HG03103 (cell line): ENCODE results near the gene TAF15.
A peak's percentile ranks its signal among the peaks of the same experiment; 100 is the strongest.

Source experiments
- ATAC-seq: cut with Tn5 transposase; IDR thresholded peaks from one replicate; pipeline ENCODE4 v1.9.1; 2021; ENCODE audit warnings: low read depth; ENCODE audit not compliant: unreplicated experiment

Gene TAF15

DNA sequence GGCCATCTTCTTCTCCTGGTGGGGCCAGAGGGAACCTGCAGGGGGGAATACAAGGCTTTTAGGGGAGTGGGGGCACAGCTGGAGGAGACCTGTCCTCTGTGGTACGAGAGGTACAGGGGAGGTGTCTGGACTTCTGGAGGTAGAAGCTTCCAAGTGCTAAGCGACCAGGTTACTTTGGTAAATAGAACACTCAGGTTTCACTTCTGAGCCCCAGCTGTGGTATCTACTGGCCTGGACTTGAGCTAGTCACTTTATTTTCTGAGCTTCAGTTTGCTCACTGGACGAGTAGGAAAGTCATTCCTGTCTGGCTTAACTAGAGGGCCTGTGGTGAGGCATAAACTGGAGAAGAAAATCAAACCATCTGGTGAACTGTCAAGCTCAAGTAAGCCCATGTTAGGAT is 59.5 kb downstream of the TAF15 start, which contains the start of gene HEATR9:
HEATR9 (minus strand) TSS at position 155 of the 400 bp plus-strand sequence; CDS start at position 6, 149 bp downstream.
- no peak for ATAC-seq

GRCh38 chr17:35870906-35871819 is 61.9 kb downstream of the TAF15 start:
- no peak for ATAC-seq

- no peak for ATAC-seq
Measured at GRCh38 chr17:35872196-35872980, 63.1 kb downstream of the TAF15 start.

DNA sequence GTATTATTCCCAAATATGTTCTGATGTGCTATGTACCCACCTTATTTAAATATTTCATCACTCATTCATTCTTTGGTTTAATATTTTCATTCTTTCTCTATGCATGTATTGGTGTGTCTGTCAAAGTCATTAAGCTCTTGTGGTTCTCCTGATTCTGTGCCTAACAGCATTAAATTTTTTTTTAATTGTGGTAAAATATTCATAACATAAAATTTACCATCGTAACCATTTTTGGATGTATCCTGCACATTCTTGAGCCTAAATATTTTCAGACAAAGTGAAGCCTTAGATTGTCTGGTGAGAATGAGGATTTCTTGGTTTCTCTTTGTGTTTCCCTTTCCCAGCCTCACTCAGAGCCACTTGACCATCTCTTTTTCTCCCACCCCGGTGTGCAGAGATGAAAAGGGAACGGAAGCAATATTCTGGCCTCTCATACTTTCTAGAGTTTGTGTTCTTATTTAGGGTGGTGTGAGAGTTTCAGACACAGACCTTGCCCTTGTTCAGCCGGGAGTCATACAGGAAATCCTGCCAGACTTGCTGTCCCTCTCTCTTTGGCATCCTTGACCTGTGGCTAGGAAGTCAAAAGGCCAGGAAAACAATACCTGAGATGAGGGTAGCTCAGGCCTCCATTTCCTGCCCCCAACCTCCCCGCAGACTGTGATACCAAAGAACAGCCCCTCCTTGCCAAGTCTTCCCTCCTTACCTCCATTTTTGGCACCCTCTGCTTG is 66.0 kb downstream of the TAF15 start:
- ATAC-seq, result no peak

DNA sequence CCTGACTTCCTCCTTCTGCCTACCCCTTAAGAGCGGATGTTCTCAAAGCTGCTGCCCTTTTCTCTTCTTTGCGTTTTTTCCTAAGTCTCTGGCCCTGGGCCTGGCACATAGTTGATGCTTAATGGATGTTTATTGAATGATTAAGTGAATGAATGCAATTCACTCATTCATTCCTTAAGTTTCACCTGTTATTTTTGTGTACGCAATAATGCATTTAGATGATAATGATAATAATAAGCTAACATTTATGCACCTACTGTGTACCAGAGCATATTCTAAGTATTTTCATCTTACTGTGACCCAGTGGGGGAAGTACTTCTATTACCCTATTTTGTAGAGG is 66.5 kb downstream of the TAF15 start:
- ATAC-seq, result no peak

GRCh38 chr17:35876534-35876933 is 67.2 kb downstream of the TAF15 start:
- ATAC-seq, result no peak

DNA sequence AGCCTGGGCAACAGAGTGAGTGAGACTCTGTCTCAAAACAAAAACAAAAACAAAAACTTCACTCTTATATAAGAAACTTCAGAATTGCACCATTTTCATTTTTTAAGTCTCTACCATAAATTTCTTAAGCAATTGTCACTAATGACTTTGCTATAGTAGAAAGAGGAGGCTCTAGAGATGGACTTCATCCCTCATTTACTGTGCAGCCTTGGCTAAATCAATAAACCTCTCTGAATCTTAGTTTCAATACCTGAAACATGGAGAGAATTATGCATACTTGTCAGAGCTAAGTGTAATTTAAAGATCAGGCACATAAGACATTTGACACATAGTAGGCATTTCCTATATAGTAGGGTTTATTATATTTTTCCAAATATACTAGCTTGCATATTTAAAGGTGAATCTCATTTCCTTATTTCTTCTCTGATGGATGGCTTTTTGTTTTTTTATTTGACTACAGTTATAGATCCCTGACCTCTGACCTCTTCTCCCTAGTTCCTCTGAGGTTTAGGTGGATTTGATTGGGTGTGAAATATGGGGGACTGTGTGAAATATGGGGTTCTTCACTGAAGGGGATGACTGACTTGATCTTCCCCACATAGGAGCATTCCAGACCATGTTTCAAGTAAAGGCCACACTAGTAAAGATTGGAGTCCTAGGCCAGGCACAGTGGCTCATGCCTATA is 68.2 kb downstream of the TAF15 start:
- no peak for ATAC-seq

DNA sequence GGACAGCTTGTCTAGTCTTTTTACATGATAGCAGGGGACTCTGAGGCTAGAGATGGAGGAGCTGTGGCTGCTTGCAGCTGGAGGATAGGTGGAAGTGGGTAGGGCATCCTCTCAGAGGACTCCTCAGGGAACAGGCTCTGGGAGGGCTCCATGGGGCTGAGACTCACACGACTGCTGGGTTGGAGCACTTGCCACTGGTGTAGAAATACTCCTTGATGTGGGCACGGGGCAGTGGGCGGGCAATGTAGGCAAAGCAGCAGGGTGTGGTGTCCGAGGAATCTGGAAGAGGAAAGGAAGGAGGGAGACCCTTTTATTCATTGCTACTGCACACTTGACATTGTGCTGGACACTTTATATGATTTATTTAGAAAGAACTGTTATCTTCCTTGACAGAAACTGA is 69.1 kb downstream of the TAF15 start:
- ATAC-seq, result no peak

GRCh38 chr17:35879773-35880654 is 70.7 kb downstream of the TAF15 start, which contains the start of gene CCL5:
TSS of gene CCL5 (minus strand) at chr17:35880360.
- peak; percentile 81 for ATAC-seq

GRCh38 chr17:35889241-35889640 is 80.0 kb downstream of the TAF15 start:
- ATAC-seq, result no peak

DNA sequence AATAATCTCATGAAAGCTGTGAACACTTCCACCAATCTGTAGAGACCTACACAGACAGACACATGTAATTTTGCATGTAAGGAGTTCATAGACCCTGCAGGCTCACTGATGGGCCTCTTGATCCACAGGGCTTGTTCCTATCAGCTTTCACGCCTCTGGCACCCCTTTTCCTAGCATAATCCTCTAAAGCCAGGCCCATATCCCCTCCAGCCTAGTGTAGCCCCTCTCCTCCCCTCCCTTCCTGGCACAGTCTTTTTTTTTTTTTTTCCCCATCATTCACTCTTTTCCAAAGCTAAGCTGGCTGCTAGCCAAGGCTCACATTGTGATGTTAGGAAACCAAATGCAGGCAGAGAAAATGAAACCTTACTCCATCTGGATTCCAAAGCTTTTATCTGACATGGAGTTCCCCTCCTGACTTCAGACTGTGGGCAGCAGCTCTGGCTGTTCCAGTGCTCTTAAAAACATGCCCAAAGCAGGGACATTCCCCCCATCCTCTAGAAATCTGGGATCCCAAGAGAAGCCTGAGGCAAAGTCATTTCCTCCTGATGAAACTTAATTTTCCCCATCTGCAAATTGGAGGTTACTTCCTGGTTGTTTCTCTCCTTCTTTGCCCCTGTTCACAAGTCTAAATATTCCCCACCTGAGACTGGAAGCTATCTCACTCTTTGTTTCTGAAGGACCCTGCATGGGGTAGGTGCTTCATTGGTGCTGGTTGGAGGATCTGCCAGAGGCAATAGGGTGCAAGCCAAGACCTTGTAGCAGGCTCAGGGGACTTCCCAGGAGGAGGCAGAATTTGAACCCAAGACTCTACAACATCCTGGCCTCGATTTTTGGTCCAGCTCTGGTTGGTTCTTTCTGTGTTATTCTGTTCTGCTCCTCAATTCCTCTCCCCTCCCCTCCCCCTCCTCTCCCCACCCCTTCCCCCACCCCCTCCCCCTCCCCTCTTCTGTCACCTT is 80.8 kb downstream of the TAF15 start:
- ATAC-seq, result no peak

DNA sequence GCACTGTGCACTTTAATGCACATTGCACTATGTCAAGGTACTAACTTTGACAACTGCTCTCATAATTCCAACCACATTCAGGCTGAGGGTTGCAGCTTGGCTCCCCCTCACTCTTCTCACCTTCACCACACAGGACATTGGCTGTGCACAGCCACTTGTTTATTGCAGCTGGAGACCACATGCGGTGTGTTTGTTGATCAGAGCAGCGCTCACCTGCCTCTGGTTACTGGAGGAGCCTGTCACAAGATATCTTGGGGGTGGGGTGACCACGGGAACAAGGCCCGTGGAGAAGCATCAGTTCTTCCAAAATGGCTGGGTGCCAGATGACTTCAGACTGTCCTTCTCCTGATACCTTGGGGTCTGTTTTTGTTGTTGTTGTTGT is 81.5 kb downstream of the TAF15 start:
- no peak for ATAC-seq

DNA sequence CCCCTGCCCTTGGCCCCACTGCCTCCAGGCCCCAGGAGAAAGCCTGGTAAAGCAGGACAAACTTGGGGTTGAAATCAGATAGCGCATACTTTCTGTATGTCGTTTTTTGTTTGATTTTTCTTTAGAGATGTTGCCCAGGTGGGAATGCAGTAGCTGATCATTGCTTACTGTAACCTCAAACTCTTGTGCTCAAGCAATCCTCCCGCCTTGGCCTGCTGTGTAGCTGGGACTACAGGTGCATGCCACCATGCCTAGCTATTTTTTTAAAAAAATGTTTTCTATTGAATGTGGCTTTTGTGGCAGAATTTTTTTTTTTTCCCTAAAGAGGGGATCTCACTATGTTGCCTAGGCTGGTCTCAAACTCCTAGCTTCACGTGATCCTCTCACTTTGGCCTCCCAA is 82.0 kb downstream of the TAF15 start:
- ATAC-seq, result no peak

DNA sequence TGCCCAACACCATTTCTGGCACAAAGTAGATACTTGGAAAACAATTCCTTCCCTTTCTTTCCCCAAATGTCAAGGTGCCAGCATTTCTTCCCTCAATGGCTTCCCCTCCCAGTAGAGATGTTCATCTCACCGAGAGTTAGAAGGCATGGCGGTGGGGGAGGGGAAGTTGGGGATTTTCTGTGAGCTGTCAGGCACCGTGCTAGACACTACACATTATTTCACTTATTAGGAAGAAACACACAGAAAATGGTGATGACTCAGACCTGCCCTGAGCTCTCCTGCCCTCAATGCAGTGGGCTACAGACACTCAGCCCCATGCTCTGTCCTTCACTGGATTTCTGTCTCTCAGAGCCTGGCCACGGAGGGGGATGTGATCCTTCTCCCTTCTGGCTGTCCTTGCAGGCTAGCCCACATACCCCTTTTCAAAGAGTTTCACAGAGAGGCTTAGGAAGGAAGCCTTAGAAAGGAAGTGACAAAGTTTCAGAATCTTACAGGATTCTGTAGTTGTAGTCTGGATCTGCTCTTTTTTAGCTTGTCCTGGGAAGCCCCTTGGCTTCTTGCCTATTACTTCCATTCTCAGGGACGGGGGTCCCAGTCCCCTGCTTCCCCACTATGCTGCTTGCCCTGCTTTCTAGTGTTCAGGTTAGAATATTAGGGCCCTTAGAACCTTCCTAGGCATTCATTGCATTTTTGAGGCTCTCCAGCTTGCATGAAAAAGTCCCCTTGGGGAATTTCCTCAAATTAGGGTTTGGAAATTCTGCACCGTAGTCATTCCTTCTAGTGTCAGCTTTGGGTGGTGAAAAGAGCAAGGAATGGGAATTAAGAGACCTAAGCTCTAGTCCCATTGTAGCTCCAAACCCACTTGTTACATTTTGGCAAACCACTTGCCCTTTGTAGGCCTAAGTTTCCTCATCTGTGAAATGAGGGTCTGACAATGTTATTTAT is 83.1 kb downstream of the TAF15 start:
- ATAC-seq, result no peak

GRCh38 chr17:35893751-35894150 is 84.5 kb downstream of the TAF15 start:
- ATAC-seq, result no peak

DNA sequence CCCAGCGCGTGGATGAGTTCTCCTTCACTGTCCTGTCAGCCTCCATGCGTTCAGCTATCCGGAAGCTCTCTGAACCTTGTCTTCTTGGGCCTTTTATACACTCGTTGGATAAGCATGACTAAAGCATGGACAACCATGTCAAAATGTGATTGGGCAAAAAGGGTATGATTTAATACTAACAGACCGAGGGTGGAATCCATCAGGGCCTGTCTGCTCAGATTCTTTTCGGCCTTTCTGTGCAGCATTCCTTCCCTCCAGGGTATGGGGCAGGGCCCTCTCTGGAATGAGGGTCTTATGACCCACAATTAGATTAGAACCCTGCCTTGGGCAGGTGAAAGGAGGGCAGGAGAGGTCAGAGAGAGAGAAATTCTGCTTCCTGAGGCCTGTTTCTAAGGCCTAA is 84.9 kb downstream of the TAF15 start:
- ATAC-seq, result no peak
